ENCODE results near the gene DRG2. TPM values are rescaled to one million over a fixed set of nuclear protein-coding genes. Genes with fewer than 3 reads are reported as not detected.

Gene DRG2
- total and polyA plus RNA-seq, 2 of the 8 experiments (the other 6 are each of a cell fraction or from before 2014, with no cell fraction given) = 44.6 to 47.8 TPM

DNA sequence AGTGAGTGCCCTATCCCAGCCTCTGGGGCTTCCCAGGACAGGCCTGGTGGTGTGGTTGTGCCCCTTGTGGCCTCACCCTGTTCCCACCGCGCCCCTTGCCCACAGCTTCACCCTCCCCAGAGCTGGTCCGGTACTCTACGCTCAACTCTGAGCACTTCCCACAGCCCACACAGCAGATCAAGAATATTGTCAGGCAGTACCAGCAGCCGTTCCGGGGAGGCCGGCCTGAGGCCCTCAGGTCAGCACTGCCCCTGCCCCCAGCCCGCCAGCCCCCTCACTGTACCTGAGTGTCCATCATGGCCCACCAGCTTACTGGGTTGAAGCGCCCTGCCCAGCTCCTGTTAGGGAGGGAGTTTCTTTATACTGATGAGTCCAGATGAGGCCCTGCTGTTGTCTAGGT, 63.5 kb downstream of the DRG2 start:
- no peak overlapping the region for H3K9ac ChIP-seq (replicated peaks in 1 of 4; ENCODE audit: extremely low read depth in 1 of 4, low read depth in 3 of 4, low read length in 3 of 4)
- no peak overlapping the region for H3K4ac ChIP-seq (replicated peaks; ENCODE audit: insufficient read length, low read depth, low read length)
- no peak overlapping the region for H3K4me3 ChIP-seq (ENCODE audit: extremely low read depth in 1 of 4, insufficient read depth in 2 of 4, low read depth in 3 of 4, low read length in 4 of 4)
- no peak for FAIRE-seq
- 98% methylated on average over 5 of the region's 9 CpGs; no CpG with 5 or more reads in 1 of the 2 experiments for WGBS, 2 experiments (ENCODE audit: extremely low coverage in 1 of 2, insufficient coverage in 1 of 2, insufficient read length in 1 of 2, insufficient replicate concordance in 2 of 2, low coverage in 1 of 2, low lambda C conversion rate in 2 of 2, missing lambda C conversion rate in 1 of 2)
- no peak overlapping the region for H3K4me2 ChIP-seq (ENCODE audit: insufficient read depth in 1 of 2, low read depth in 2 of 2, low read length in 2 of 2)
- H2AFZ ChIP-seq (ENCODE audit: low read length) = no peak overlapping the region
- no peak overlapping the region for H2BK120ac ChIP-seq (replicated peaks; ENCODE audit: low read depth, low read length)
- H2BK15ac ChIP-seq (ENCODE audit: low read length) = no peak overlapping the region
- H3K4me1 ChIP-seq (replicated peaks in 1 of 4; ENCODE audit: control insufficient read depth in 3 of 4, insufficient read depth in 4 of 4, low read length in 3 of 4) = peaks cover 0 to 14% (median 7%) of the 10 kb centered on the region in 4 experiments; a peak in 6 of 7 replicates
- H3K27ac ChIP-seq (ENCODE audit: low read depth, low read length) = no peak overlapping the region
- H3K79me1 ChIP-seq (ENCODE audit: low read depth, low read length) = no peaks in the 10 kb centered on the region
- H3K56ac ChIP-seq (replicated peaks; ENCODE audit: insufficient read length, low read depth, low read length) = no peak overlapping the region
- H2BK12ac ChIP-seq (ENCODE audit: low read depth, low read length) = no peak overlapping the region
- H4K8ac ChIP-seq (ENCODE audit: extremely low read depth, insufficient read depth, low read length) = no peak overlapping the region
- H3K23me2 ChIP-seq (ENCODE audit: low read depth, low read length) = peaks cover 4% of the 10 kb centered on the region; the same call in 1 of the 2 replicates
- H3K36me3 ChIP-seq (ENCODE audit: control insufficient read depth in 2 of 4, insufficient read depth in 4 of 4, low read length in 3 of 4) = no peaks in the 10 kb centered on the region
- H3K14ac ChIP-seq (ENCODE audit: insufficient read length) = no peak overlapping the region
- ChIA-PET CTCF (ENCODE audit: partially characterized antibody) (interaction anchor here (1.1 to 10.9 kb wide), 3 partner anchors 9 to 56 kb away, joined by 3 to 141 read pairs (median 7); no protein-coding TSS in a partner anchor), POLR2A (ENCODE audit: partially characterized antibody) (interaction anchor here (2.1 kb wide), 1 partner anchor 32 kb away, joined by 11 read pairs; the partner anchor contains the start of gene ALKBH5)
- H2AK5ac ChIP-seq (ENCODE audit: low read depth, low read length) = no peak overlapping the region
- H3K79me2 ChIP-seq (ENCODE audit: control insufficient read depth in 1 of 2, insufficient read depth in 2 of 2, low read length in 2 of 2) = no peaks in the 10 kb centered on the region
- no peak overlapping the region for H4K91ac ChIP-seq (replicated peaks; ENCODE audit: insufficient read length, low read length)
- H3K27me3 ChIP-seq (replicated peaks in 1 of 4; ENCODE audit: control insufficient read depth in 3 of 4, extremely low read depth in 1 of 4, insufficient read depth in 3 of 4, low read length in 3 of 4) = no peaks in the 10 kb centered on the region; a peak in 1 of 7 replicates
- no peaks in the 10 kb centered on the region for H4K20me1 ChIP-seq (replicated peaks in 1 of 2; ENCODE audit: control insufficient read depth in 1 of 2, insufficient read depth in 2 of 2, low read length in 2 of 2)
- no peak overlapping the region for H3K23ac ChIP-seq (ENCODE audit: insufficient read length)
- no peak overlapping the region for H2BK5ac ChIP-seq (ENCODE audit: low read depth, low read length)
- TF ChIP-seq, protein P1, sequence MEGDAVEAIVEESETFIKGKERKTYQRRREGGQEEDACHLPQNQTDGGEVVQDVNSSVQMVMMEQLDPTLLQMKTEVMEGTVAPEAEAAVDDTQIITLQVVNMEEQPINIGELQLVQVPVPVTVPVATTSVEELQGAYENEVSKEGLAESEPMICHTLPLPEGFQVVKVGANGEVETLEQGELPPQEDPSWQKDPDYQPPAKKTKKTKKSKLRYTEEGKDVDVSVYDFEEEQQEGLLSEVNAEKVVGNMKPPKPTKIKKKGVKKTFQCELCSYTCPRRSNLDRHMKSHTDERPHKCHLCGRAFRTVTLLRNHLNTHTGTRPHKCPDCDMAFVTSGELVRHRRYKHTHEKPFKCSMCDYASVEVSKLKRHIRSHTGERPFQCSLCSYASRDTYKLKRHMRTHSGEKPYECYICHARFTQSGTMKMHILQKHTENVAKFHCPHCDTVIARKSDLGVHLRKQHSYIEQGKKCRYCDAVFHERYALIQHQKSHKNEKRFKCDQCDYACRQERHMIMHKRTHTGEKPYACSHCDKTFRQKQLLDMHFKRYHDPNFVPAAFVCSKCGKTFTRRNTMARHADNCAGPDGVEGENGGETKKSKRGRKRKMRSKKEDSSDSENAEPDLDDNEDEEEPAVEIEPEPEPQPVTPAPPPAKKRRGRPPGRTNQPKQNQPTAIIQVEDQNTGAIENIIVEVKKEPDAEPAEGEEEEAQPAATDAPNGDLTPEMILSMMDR (IDR thresholded peaks at IDR 0.05; ENCODE audit: control extremely low read depth in 1 of 3, insufficient read depth in 1 of 3, low read depth in 1 of 3, low read length in 3 of 3) = peak in 1 of 3 experiments; percentile 8; a peak in 1 of 4 replicates
- TF ChIP-seq TEAD4 (IDR thresholded peaks at IDR 0.05; ENCODE audit: low read depth, low read length) = no peak
- H4K5ac ChIP-seq (ENCODE audit: insufficient read length, low read depth, low read length) = no peak overlapping the region
- no peak for DNase-seq (ENCODE audit: low read depth in 1 of 2, low spot score in 2 of 2)
- H3K9me3 ChIP-seq (ENCODE audit: insufficient read depth in 2 of 2, low read depth in 1 of 2, low read length in 1 of 2) = no peaks in the 10 kb centered on the region
- H2BK20ac ChIP-seq (ENCODE audit: low read length) = no peak overlapping the region
- no peak overlapping the region for H3K18ac ChIP-seq (ENCODE audit: extremely low read depth, low read length)
